K562 (cell line): Measurements from ENCODE around the gene EXOSC1. TPM values are rescaled to one million over a fixed set of nuclear protein-coding genes. Genes with fewer than 3 reads are reported as not detected.

ENCODE experiments used
- ATF3 ChIP-seq, 2 experiments: fragments of 450-650 bp in 1 of 2; sonication (generic) in 1 of 2; formaldehyde crosslinking in 1 of 2; IDR thresholded peaks in 1 of 2; conservative IDR thresholded peaks in 1 of 2; 2 replicates each; pipeline versions ENCODE4 v1.6.1 to v1.8.1; 2016 to 2023; ENCODE audit warnings: mild to moderate bottlenecking in 2 of 2, moderate library complexity in 2 of 2, inconsistent platforms in 1 of 2, missing genetic modification reagents in 1 of 2
- CUX1 ChIP-seq: fragments of 200-800 bp; sonication (Bioruptor generic); IDR thresholded peaks from 2 replicates; pipeline ENCODE4 v1.6.1; 2016; ENCODE audit warnings: missing genetic modification characterization, missing compliant biosample characterization
- FOXO4 ChIP-seq: fragments of 450-650 bp; formaldehyde crosslinking; IDR thresholded peaks from 2 replicates; pipeline ENCODE4 v1.4.0; 2020; ENCODE audit warnings: mild to moderate bottlenecking, moderate library complexity
- GTF2A2 ChIP-seq: IDR thresholded peaks from 2 replicates; pipeline ENCODE4 v1.6.1; 2016; ENCODE audit warnings: mild to moderate bottlenecking, missing genetic modification characterization, missing compliant biosample characterization
- MAFG ChIP-seq: fragments of 450-650 bp; conservative IDR thresholded peaks from 2 replicates; pipeline ENCODE4 v1.6.1; 2016; ENCODE audit warnings: missing genetic modification characterization, missing compliant biosample characterization
- MCM5 ChIP-seq: fragments of 450-650 bp; IDR thresholded peaks from 2 replicates; pipeline ENCODE4 v1.6.1; 2016; ENCODE audit warnings: low read depth
- OTX1 ChIP-seq: fragments of 450-650 bp; formaldehyde crosslinking; IDR thresholded peaks from 2 replicates; pipeline ENCODE4 v1.4.0; 2022; ENCODE audit warnings: mild to moderate bottlenecking
- PRDM10 ChIP-seq: fragments of 450-650 bp; IDR thresholded peaks from 2 replicates; pipeline ENCODE4 v1.6.1; 2018; ENCODE audit not compliant: partially characterized antibody
- RBFOX2 ChIP-seq: fragments of 200-400 bp; formaldehyde crosslinking; IDR thresholded peaks from 2 replicates; pipeline ENCODE4 v1.6.1; 2017; ENCODE audit warnings: low read depth, mild to moderate bottlenecking, low read length, moderate library complexity
- TEAD4 ChIP-seq, 2 experiments: sonication (generic) in 1 of 2; formaldehyde crosslinking in 1 of 2; IDR thresholded peaks; 2 replicates each; pipeline versions ENCODE4 v1.6.1 to v1.8.0; 2012 to 2022; ENCODE audit warnings: borderline replicate concordance in 1 of 2, inconsistent platforms in 1 of 2, low read length in 1 of 2, mild to moderate bottlenecking in 1 of 2, missing genetic modification reagents in 1 of 2
- TFAP4 ChIP-seq: sonication (generic); formaldehyde crosslinking; IDR thresholded peaks from 2 replicates; pipeline ENCODE4 v1.8.0; 2022; ENCODE audit warnings: missing genetic modification reagents, mild to moderate bottlenecking, moderate library complexity, borderline replicate concordance
- ZNF830 ChIP-seq: fragments of 250-450 bp; sonication (Bioruptor Pico); IDR thresholded peaks from 2 replicates; pipeline ENCODE4 v1.5.0; 2021; ENCODE audit warnings: mild to moderate bottlenecking
- polyA plus RNA-seq, 8 experiments: library from polyadenylated mRNA; depleted of rRNA in 4 of 8; stranded (reverse) in 5 of 8; unstranded in 3 of 8; fragments of >200 nt; fragmentation: Nextera tagmentation in 2 of 8; fragmentation: Illumina TruSeq in 1 of 8; extraction: Ambion mirVana in 2 of 8; extraction: Trizol in 1 of 8; gene quantifications; 2 replicates each; pipeline versions ENCODE4 v1.2.1 to v1.2.3, GENCODE V29; 2011 to 2014; ENCODE audit warnings: inconsistent platforms in 1 of 8, missing spikeins in 1 of 8
- total RNA-seq, 7 experiments: library from RNA; depleted of rRNA in 6 of 7; stranded (reverse); fragments of >200 nt in 6 of 7; fragmentation: Illumina TruSeq in 2 of 7; extraction: Trizol in 2 of 7; gene quantifications; 2 replicates each; pipeline versions ENCODE4 v1.2.1 to v1.2.3, GENCODE V29; 2011 to 2021; ENCODE audit warnings: low replicate concordance in 1 of 7

The EXOSC1 gene
- total and polyA plus RNA-seq, 9 of the 15 experiments (the other 6 are each of a cell fraction or from before 2014, with no cell fraction given) = 44.3 to 117 (median 67.0) TPM

- no peak for TF ChIP-seq FOXO4 (CRISPR knock-in tag)
- no peak for TF ChIP-seq RBFOX2
- no peak for TF ChIP-seq ZNF830 (CRISPR knock-in tag)
- peak; percentile 95 for TF ChIP-seq ATF3 (IDR thresholded peaks at IDR 0.05)
- TF ChIP-seq ATF3 (CRISPR knock-in tag; conservative IDR thresholded peaks at IDR 0.05) = 0 out of 2 replicates have a peak, but pooled peaks have one; percentile 34
- TF ChIP-seq TFAP4 (CRISPR knock-in tag) = peak; percentile 95
- no peak for TF ChIP-seq MCM5
- no peak for TF ChIP-seq PRDM10
- TF ChIP-seq GTF2A2 (tag) = no peak
- TF ChIP-seq OTX1 = no peak
- peak; percentile 35; the same call in 1 of the 2 replicates for TF ChIP-seq MAFG
- TF ChIP-seq TEAD4 (IDR thresholded peaks at IDR 0.05; ENCODE audit: low read length) = no peak
- no peak for TF ChIP-seq TEAD4 (CRISPR knock-in tag; IDR thresholded peaks at IDR 0.05; ENCODE audit: borderline replicate concordance)
- TF ChIP-seq CUX1 (CRISPR knock-in tag) = no peak
These were observed 45.8 kb downstream of the EXOSC1 start (continued) for GRCh38 chr10:97399843-97400545.
